Uterus (tissue), 2 donors: Measurements from ENCODE around the gene IFNG.

ENCODE experiments used
- CTCF ChIP-seq, 4 experiments: fragments of 200-600 bp in 2 of 4; fragments of 450-650 bp in 2 of 4; sonication (generic) in 2 of 4; IDR thresholded peaks; one replicate each; pipeline ENCODE4 v1.5.1; 2016 to 2019; ENCODE audit warnings: antibody characterized with exemption in 4 of 4, mild to moderate bottlenecking in 2 of 4, moderate library complexity in 1 of 4
- POLR2A ChIP-seq, 2 donors: fragments of 450-650 bp; IDR thresholded peaks; one replicate each; pipeline ENCODE4 v1.6.1; 2016; ENCODE audit warnings: antibody characterized with exemption in 2 of 2, mild to moderate bottlenecking in 1 of 2, moderate library complexity in 1 of 2

GRCh38 chr12:68162374-68162773 lies 2.8 kb upstream of the IFNG start:
- TF ChIP-seq CTCF (IDR thresholded peaks at IDR 0.05) (no peak), POLR2A (IDR thresholded peaks at IDR 0.05) (no peak)
